ENCODE results near the gene PPP2R3B.
A peak's percentile ranks its signal among the peaks of the same experiment; 100 is the strongest.

PPP2R3B gene

GRCh38 chrX:402857-403256 is 16.1 kb upstream of the PPP2R3B start:
- Histone ChIP-seq H3K4me2 (ENCODE audit: insufficient read depth, low read length, poor library complexity, severe bottlenecking) (no peak overlapping the region), H3K23ac (ENCODE audit: low read depth, low read length, poor library complexity) (no peak overlapping the region), H2AFZ (ENCODE audit: low read length) (no peak overlapping the region), H2BK120ac (ENCODE audit: low read depth, low read length) (no peak overlapping the region), H3K9me3 (replicated peaks in 1 of 2; ENCODE audit: control insufficient read depth in 2 of 2, insufficient read depth in 1 of 2, low read depth in 1 of 2, low read length in 2 of 2) (no peaks in the 10 kb centered on the region), H3K27ac (replicated peaks; ENCODE audit: low read length) (no peak overlapping the region), H2BK12ac (ENCODE audit: low read length) (no peak overlapping the region), H3K14ac (ENCODE audit: low read length) (no peak overlapping the region), H3K4me3 (ENCODE audit: low read length in 2 of 2) (no peak overlapping the region), H3K9ac (ENCODE audit: low read depth, low read length, poor library complexity) (peak overlapping the region; percentile 17), H3K4me1 (ENCODE audit: control insufficient read depth in 2 of 2, insufficient read depth in 1 of 2, low read depth in 1 of 2, low read length in 2 of 2) (peaks cover 0 to 5% of the 10 kb centered on the region in 2 donors), H2BK15ac (ENCODE audit: low read length) (no peak overlapping the region), H4K8ac (ENCODE audit: low read depth, low read length) (no peak overlapping the region), H3K27me3 (ENCODE audit: control insufficient read depth in 3 of 3, insufficient read depth in 3 of 3, low read depth in 1 of 3, low read length in 3 of 3) (no peaks in the 10 kb centered on the region), H3K18ac (ENCODE audit: low read length) (peak overlapping the region; percentile 52), H2BK5ac (ENCODE audit: low read length) (no peak overlapping the region), H3K4ac (ENCODE audit: low read length) (no peak overlapping the region), H3K36me3 (replicated peaks in 1 of 2; ENCODE audit: control insufficient read depth in 2 of 2, insufficient read depth in 2 of 2, low read length in 2 of 2) (no peaks in the 10 kb centered on the region), H3K79me1 (ENCODE audit: low read depth, low read length) (no peaks in the 10 kb centered on the region), H4K91ac (ENCODE audit: low read depth, low read length, poor library complexity) (peak overlapping the region; percentile 86), H2AK5ac (ENCODE audit: low read depth, low read length) (peak overlapping the region; percentile 15)
- DNase-seq (ENCODE audit: low spot score): no peak
- 100% methylated on average over 2 to 6 of the region's 12 CpGs for WGBS, 2 donors (ENCODE audit: extremely low coverage in 2 of 2, insufficient read length in 2 of 2, insufficient replicate concordance in 1 of 2)

GRCh38 chrX:400258-400657 is 13.6 kb upstream of the PPP2R3B start:
- Histone ChIP-seq H3K23ac (ENCODE audit: low read depth, low read length, poor library complexity) (no peak overlapping the region), H2AK5ac (ENCODE audit: low read depth, low read length) (peak overlapping the region; percentile 84), H2AFZ (ENCODE audit: low read length) (no peak overlapping the region), H3K27me3 (ENCODE audit: control insufficient read depth in 3 of 3, insufficient read depth in 3 of 3, low read depth in 1 of 3, low read length in 3 of 3) (no peaks in the 10 kb centered on the region), H3K4me3 (ENCODE audit: low read length in 2 of 2) (no peak overlapping the region), H3K4ac (ENCODE audit: low read length) (no peak overlapping the region), H2BK12ac (ENCODE audit: low read length) (no peak overlapping the region), H3K4me2 (ENCODE audit: insufficient read depth, low read length, poor library complexity, severe bottlenecking) (no peak overlapping the region), H2BK5ac (ENCODE audit: low read length) (no peak overlapping the region), H3K18ac (ENCODE audit: low read length) (peak overlapping the region; percentile 80), H2BK15ac (ENCODE audit: low read length) (peak overlapping the region; percentile 26), H3K4me1 (ENCODE audit: control insufficient read depth in 2 of 2, insufficient read depth in 1 of 2, low read depth in 1 of 2, low read length in 2 of 2) (peaks cover 0 to 5% of the 10 kb centered on the region in 2 donors), H3K79me1 (ENCODE audit: low read depth, low read length) (no peaks in the 10 kb centered on the region), H4K8ac (ENCODE audit: low read depth, low read length) (no peak overlapping the region), H4K91ac (ENCODE audit: low read depth, low read length, poor library complexity) (no peak overlapping the region), H2BK120ac (ENCODE audit: low read depth, low read length) (no peak overlapping the region), H3K36me3 (replicated peaks in 1 of 2; ENCODE audit: control insufficient read depth in 2 of 2, insufficient read depth in 2 of 2, low read length in 2 of 2) (no peaks in the 10 kb centered on the region), H3K14ac (ENCODE audit: low read length) (no peak overlapping the region), H3K9ac (ENCODE audit: low read depth, low read length, poor library complexity) (no peak overlapping the region), H3K9me3 (replicated peaks in 1 of 2; ENCODE audit: control insufficient read depth in 2 of 2, insufficient read depth in 1 of 2, low read depth in 1 of 2, low read length in 2 of 2) (no peaks in the 10 kb centered on the region), H3K27ac (replicated peaks; ENCODE audit: low read length) (no peak overlapping the region)
- DNase-seq (ENCODE audit: low spot score): no peak
- no CpG with 5 or more reads among the region's 15 CpGs for WGBS, 2 donors (ENCODE audit: extremely low coverage in 2 of 2, insufficient read length in 2 of 2, insufficient replicate concordance in 1 of 2)

GRCh38 chrX:397575-397974 is 10.9 kb upstream of the PPP2R3B start:
- peak overlapping the region; percentile 13 for H3K4me2 ChIP-seq (ENCODE audit: insufficient read depth, low read length, poor library complexity, severe bottlenecking)
- no peak overlapping the region for H3K23ac ChIP-seq (ENCODE audit: low read depth, low read length, poor library complexity)
- H3K79me1 ChIP-seq (ENCODE audit: low read depth, low read length): no peaks in the 10 kb centered on the region
- H3K9me3 ChIP-seq (replicated peaks in 1 of 2; ENCODE audit: control insufficient read depth in 2 of 2, insufficient read depth in 1 of 2, low read depth in 1 of 2, low read length in 2 of 2): no peaks in the 10 kb centered on the region
- peak overlapping the region; percentile 86 for H2AFZ ChIP-seq (ENCODE audit: low read length)
- H2BK15ac ChIP-seq (ENCODE audit: low read length): no peak overlapping the region
- peak overlapping the region; percentile 92 for H3K18ac ChIP-seq (ENCODE audit: low read length)
- H4K8ac ChIP-seq (ENCODE audit: low read depth, low read length): no peak overlapping the region
- no peak overlapping the region for H2AK5ac ChIP-seq (ENCODE audit: low read depth, low read length)
- H3K27me3 ChIP-seq (ENCODE audit: control insufficient read depth in 3 of 3, insufficient read depth in 3 of 3, low read depth in 1 of 3, low read length in 3 of 3): no peaks in the 10 kb centered on the region
- H2BK12ac ChIP-seq (ENCODE audit: low read length): no peak overlapping the region
- no CpG with 5 or more reads among the region's 20 CpGs for WGBS, 2 donors (ENCODE audit: extremely low coverage in 2 of 2, insufficient read length in 2 of 2, insufficient replicate concordance in 1 of 2)
- H3K14ac ChIP-seq (ENCODE audit: low read length): no peak overlapping the region
- peak overlapping the region; percentile 96 for H3K27ac ChIP-seq (replicated peaks; ENCODE audit: low read length)
- no peak overlapping the region for H4K91ac ChIP-seq (ENCODE audit: low read depth, low read length, poor library complexity)
- H3K4ac ChIP-seq (ENCODE audit: low read length): no peak overlapping the region
- no peaks in the 10 kb centered on the region for H3K36me3 ChIP-seq (replicated peaks in 1 of 2; ENCODE audit: control insufficient read depth in 2 of 2, insufficient read depth in 2 of 2, low read length in 2 of 2)
- H3K4me1 ChIP-seq (ENCODE audit: control insufficient read depth in 2 of 2, insufficient read depth in 1 of 2, low read depth in 1 of 2, low read length in 2 of 2): peaks cover 0 to 5% of the 10 kb centered on the region in 2 donors
- no peak overlapping the region for H2BK120ac ChIP-seq (ENCODE audit: low read depth, low read length)
- peak; percentile 72 for DNase-seq (ENCODE audit: low spot score)
- no peak overlapping the region for H3K4me3 ChIP-seq (ENCODE audit: low read length in 2 of 2)
- no peak overlapping the region for H2BK5ac ChIP-seq (ENCODE audit: low read length)
- H3K9ac ChIP-seq (ENCODE audit: low read depth, low read length, poor library complexity): no peak overlapping the region

GRCh38 chrX:394830-395229 is 8.1 kb upstream of the PPP2R3B start:
- Histone ChIP-seq H2BK15ac (ENCODE audit: low read length) (no peak overlapping the region), H3K23ac (ENCODE audit: low read depth, low read length, poor library complexity) (no peak overlapping the region), H2BK12ac (ENCODE audit: low read length) (no peak overlapping the region), H3K9ac (ENCODE audit: low read depth, low read length, poor library complexity) (no peak overlapping the region), H2AK5ac (ENCODE audit: low read depth, low read length) (no peak overlapping the region), H3K79me1 (ENCODE audit: low read depth, low read length) (no peaks in the 10 kb centered on the region), H3K14ac (ENCODE audit: low read length) (no peak overlapping the region), H3K27me3 (ENCODE audit: control insufficient read depth in 3 of 3, insufficient read depth in 3 of 3, low read depth in 1 of 3, low read length in 3 of 3) (no peaks in the 10 kb centered on the region), H3K36me3 (replicated peaks in 1 of 2; ENCODE audit: control insufficient read depth in 2 of 2, insufficient read depth in 2 of 2, low read length in 2 of 2) (no peaks in the 10 kb centered on the region), H3K9me3 (replicated peaks in 1 of 2; ENCODE audit: control insufficient read depth in 2 of 2, insufficient read depth in 1 of 2, low read depth in 1 of 2, low read length in 2 of 2) (no peaks in the 10 kb centered on the region), H4K91ac (ENCODE audit: low read depth, low read length, poor library complexity) (no peak overlapping the region), H3K18ac (ENCODE audit: low read length) (no peak overlapping the region), H2BK120ac (ENCODE audit: low read depth, low read length) (no peak overlapping the region), H3K4me3 (ENCODE audit: low read length in 2 of 2) (peak overlapping the region in 1 of 2 donors; percentile 50), H3K4ac (ENCODE audit: low read length) (no peak overlapping the region), H2AFZ (ENCODE audit: low read length) (no peak overlapping the region), H3K4me2 (ENCODE audit: insufficient read depth, low read length, poor library complexity, severe bottlenecking) (no peak overlapping the region), H4K8ac (ENCODE audit: low read depth, low read length) (no peak overlapping the region), H3K4me1 (ENCODE audit: control insufficient read depth in 2 of 2, insufficient read depth in 1 of 2, low read depth in 1 of 2, low read length in 2 of 2) (peaks cover 0 to 5% of the 10 kb centered on the region in 2 donors), H3K27ac (replicated peaks; ENCODE audit: low read length) (no peak overlapping the region), H2BK5ac (ENCODE audit: low read length) (no peak overlapping the region)
- no peak for DNase-seq (ENCODE audit: low spot score)
- WGBS, 2 donors (ENCODE audit: extremely low coverage in 2 of 2, insufficient read length in 2 of 2, insufficient replicate concordance in 1 of 2): no CpG with 5 or more reads among the region's 7 CpGs

All from neuronal stem cell (in vitro differentiated cells).